DOHH2 (cell line): Measurements from ENCODE around the gene ENTPD7.

Source experiments
- H3F3A ChIP-seq: fragments of 200-600 bp; sonication (generic), shearing (Covaris generic); 2 replicates; pipeline ENCODE4 v1.6.0; 2016; ENCODE audit warnings: antibody characterized with exemption, mild to moderate bottlenecking; ENCODE audit not compliant: control insufficient read depth, insufficient read depth
- H3K27ac ChIP-seq: fragments of 200-600 bp; sonication (generic); 2 replicates; pipeline ENCODE4 v1.5.1; 2014; ENCODE audit warnings: low read depth, mild to moderate bottlenecking, low read length, moderate library complexity
- H3K27me3 ChIP-seq: fragments of 200-600 bp; sonication (generic); 2 replicates; pipeline ENCODE4 v1.6.1; 2014; ENCODE audit warnings: mild to moderate bottlenecking, low read length, mixed read lengths; ENCODE audit not compliant: control insufficient read depth
- H3K36me3 ChIP-seq: fragments of 200-600 bp; sonication (generic); 2 replicates; pipeline ENCODE4 v1.6.1; 2014; ENCODE audit warnings: mild to moderate bottlenecking, low read length, moderate library complexity, mixed read lengths; ENCODE audit not compliant: control insufficient read depth
- H3K4me1 ChIP-seq: fragments of 200-600 bp; sonication (generic); 2 replicates; pipeline ENCODE4 v1.6.1; 2014; ENCODE audit warnings: mild to moderate bottlenecking, low read length, mixed read lengths; ENCODE audit not compliant: control insufficient read depth
- H3K4me2 ChIP-seq: fragments of 200-600 bp; sonication (generic); 2 replicates; pipeline ENCODE4 v1.6.0; 2014; ENCODE audit warnings: mild to moderate bottlenecking, low read length, moderate library complexity
- H3K4me3 ChIP-seq: fragments of 200-600 bp; sonication (generic); 2 replicates; pipeline ENCODE4 v1.5.1; 2014; ENCODE audit warnings: mild to moderate bottlenecking, low read length, mixed read lengths
- H3K79me2 ChIP-seq: fragments of 200-600 bp; sonication (generic); 2 replicates; pipeline ENCODE4 v1.6.1; 2014; ENCODE audit warnings: mild to moderate bottlenecking, low read length, mixed read lengths; ENCODE audit not compliant: control insufficient read depth
- H3K9me2 ChIP-seq: fragments of 200-600 bp; sonication (generic); replicated peaks from 2 replicates; pipeline ENCODE4 v1.6.1; 2014; ENCODE audit warnings: mild to moderate bottlenecking, low read length, mixed read lengths; ENCODE audit not compliant: control insufficient read depth
- H3K9me3 ChIP-seq: fragments of 200-600 bp; sonication (generic); 2 replicates; pipeline ENCODE4 v1.6.1; 2014; ENCODE audit warnings: antibody characterized with exemption, low read length, mixed read lengths; ENCODE audit not compliant: control insufficient read depth, insufficient read depth
- H4K20me1 ChIP-seq: fragments of 200-600 bp; sonication (generic); 2 replicates; pipeline ENCODE4 v1.6.0; 2014; ENCODE audit warnings: low read depth, mild to moderate bottlenecking, antibody characterized with exemption, low read length, moderate library complexity; ENCODE audit not compliant: control insufficient read depth, insufficient read depth
- CTCF ChIP-seq: fragments of 200-600 bp; sonication (generic); IDR thresholded peaks from one replicate; pipeline ENCODE4 v1.5.1; 2014; ENCODE audit warnings: antibody characterized with exemption, mild to moderate bottlenecking, low read depth, low read length; ENCODE audit not compliant: poor library complexity, severe bottlenecking
- EZH2phosphoT487 ChIP-seq: fragments of 200-600 bp; sonication (generic); IDR thresholded peaks from 2 replicates; pipeline ENCODE4 v1.6.1; 2017; ENCODE audit warnings: borderline replicate concordance, mild to moderate bottlenecking, antibody characterized with exemption, low read length, moderate library complexity, mixed read lengths

The ENTPD7 gene

GRCh38 chr10:99681553-99681952 is 22.2 kb downstream of the ENTPD7 start:
- Histone ChIP-seq H3K4me3 (no peak overlapping the region), H3K27ac (no peak overlapping the region), H3K36me3 (no peaks in the 10 kb centered on the region), H4K20me1 (no peaks in the 10 kb centered on the region), H3K79me2 (no peaks in the 10 kb centered on the region), H3K4me1 (peaks cover 11% of the 10 kb centered on the region), H3K27me3 (no peaks in the 10 kb centered on the region), H3F3A (no peaks in the 10 kb centered on the region), H3K9me2 (no peaks in the 10 kb centered on the region), H3K4me2 (no peak overlapping the region), H3K9me3 (no peaks in the 10 kb centered on the region)
- TF ChIP-seq EZH2phosphoT487 = no peak
- TF ChIP-seq CTCF = no peak

GRCh38 chr10:99682032-99682431 is 22.7 kb downstream of the ENTPD7 start:
- Histone ChIP-seq H3K27me3 (no peaks in the 10 kb centered on the region), H4K20me1 (no peaks in the 10 kb centered on the region), H3K4me1 (peaks cover 11% of the 10 kb centered on the region), H3K79me2 (no peaks in the 10 kb centered on the region), H3K36me3 (no peaks in the 10 kb centered on the region), H3K27ac (no peak overlapping the region), H3F3A (no peaks in the 10 kb centered on the region), H3K9me2 (no peaks in the 10 kb centered on the region), H3K9me3 (no peaks in the 10 kb centered on the region), H3K4me3 (no peak overlapping the region), H3K4me2 (no peak overlapping the region)
- TF ChIP-seq CTCF (no peak), EZH2phosphoT487 (no peak)

- no peaks in the 10 kb centered on the region for H3K36me3 ChIP-seq
- no peak overlapping the region for H3K4me2 ChIP-seq
- H3K27ac ChIP-seq = no peak overlapping the region
- H3K9me3 ChIP-seq = no peaks in the 10 kb centered on the region
- H3K9me2 ChIP-seq = no peaks in the 10 kb centered on the region
- TF ChIP-seq EZH2phosphoT487 (no peak), CTCF (no peak)
- H3F3A ChIP-seq = no peaks in the 10 kb centered on the region
- no peaks in the 10 kb centered on the region for H3K79me2 ChIP-seq
- H4K20me1 ChIP-seq = no peaks in the 10 kb centered on the region
- H3K27me3 ChIP-seq = no peaks in the 10 kb centered on the region
- H3K4me3 ChIP-seq = no peak overlapping the region
- peaks cover 11% of the 10 kb centered on the region for H3K4me1 ChIP-seq
Measured at GRCh38 chr10:99682752-99683151, 23.4 kb downstream of the ENTPD7 start.

GRCh38 chr10:99685597-99685967 is 26.3 kb downstream of the ENTPD7 start:
- Histone ChIP-seq H3K9me2 (no peaks in the 10 kb centered on the region), H3K4me3 (no peak overlapping the region), H3K27me3 (no peaks in the 10 kb centered on the region), H3F3A (no peaks in the 10 kb centered on the region), H3K9me3 (no peaks in the 10 kb centered on the region), H3K4me2 (0 out of 2 replicates have a peak overlapping the region, but pooled peaks have one; percentile 6), H3K79me2 (no peaks in the 10 kb centered on the region), H3K4me1 (peaks cover 11% of the 10 kb centered on the region), H3K27ac (no peak overlapping the region), H4K20me1 (no peaks in the 10 kb centered on the region), H3K36me3 (no peaks in the 10 kb centered on the region)
- TF ChIP-seq EZH2phosphoT487 (no peak), CTCF (no peak)
